Stimulated activated CD4-positive, alpha-beta T cell treated with anti-CD3 and anti-CD28 coated beads, Interleukin-12 subunit alpha, Interleukin-12 subunit beta, amount 100 ng/mL, for 48 hours (primary cell): ENCODE results near the gene CLDN9.

Experiments
- DNase-seq, 3 donors: peaks; one replicate each; pipeline ENCODE4 v3.0.0-alpha.2; 2020; ENCODE audit warnings: low read depth in 2 of 3, low spot score in 1 of 3

CLDN9 gene, protein sequence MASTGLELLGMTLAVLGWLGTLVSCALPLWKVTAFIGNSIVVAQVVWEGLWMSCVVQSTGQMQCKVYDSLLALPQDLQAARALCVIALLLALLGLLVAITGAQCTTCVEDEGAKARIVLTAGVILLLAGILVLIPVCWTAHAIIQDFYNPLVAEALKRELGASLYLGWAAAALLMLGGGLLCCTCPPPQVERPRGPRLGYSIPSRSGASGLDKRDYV

DNA sequence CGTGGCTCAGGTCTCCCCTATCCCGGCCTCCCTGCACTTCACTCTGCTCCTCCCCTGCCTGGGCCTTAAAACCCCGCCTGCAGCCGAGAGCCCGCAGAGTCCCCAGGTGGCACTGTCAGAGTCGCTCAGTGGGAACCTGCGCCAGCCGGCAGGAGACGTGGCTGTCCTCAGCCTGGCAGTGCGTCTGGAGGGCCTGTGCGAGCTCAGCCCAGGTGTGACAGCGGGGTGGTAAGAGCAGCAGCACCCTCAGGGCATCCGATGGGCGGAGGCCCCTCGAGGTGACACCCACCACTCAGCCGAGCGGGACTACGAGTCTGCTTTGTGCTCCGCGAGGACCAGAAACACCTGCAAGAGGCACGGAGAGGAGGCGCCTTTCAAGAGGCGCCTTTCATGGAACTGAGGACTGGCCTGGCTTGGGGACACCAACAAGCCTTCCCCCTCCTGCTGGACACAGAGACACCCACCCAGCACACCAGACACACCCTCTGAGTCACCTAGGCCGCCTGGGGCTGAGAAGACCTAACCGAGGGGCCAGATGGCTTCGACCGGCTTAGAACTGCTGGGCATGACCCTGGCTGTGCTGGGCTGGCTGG lies at the start of gene CLDN9:
Gene CLDN9, plus strand, starts transcription at position 96 of the 593 bp plus-strand sequence. Its CDS starts 440 bp downstream, at position 536.
- DNase-seq, result no peak

DNA sequence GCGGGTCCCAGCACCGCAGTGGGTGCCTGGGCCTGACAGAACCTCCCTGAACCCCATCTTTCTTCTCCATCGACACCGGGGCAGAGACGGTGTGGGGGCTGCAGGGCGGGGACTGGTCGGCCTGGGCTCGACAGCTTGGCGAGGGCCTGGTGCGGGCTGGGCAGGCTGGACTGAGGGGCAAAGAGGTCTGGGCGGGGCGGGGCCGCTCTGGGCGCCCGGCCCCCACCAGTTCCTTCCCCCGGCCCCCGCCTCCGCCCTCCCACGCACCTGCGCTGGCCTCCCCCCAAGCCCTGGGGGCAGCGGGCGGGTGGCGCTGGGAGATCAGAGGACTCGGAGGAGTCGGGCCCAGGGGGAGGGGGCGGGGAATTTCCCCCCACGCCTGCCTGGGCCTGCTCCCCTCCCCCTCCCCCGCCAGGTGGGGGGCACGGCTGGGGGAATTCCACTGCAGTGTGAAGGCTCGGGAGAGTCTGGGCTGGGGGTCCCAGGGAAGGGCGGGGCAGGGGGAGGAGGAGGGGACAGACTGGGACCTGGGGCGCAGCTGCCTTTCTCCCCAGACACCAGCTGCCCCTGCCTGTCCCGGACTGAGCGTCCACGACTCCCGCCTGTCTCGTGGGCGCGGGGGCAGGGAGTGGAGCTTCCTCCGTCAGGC lies 49.5 kb upstream of the CLDN9 start:
- no peak for DNase-seq

- DNase-seq, result no peak
Measured at GRCh38 chr16:2963723-2964474, 48.8 kb upstream of the CLDN9 start, which contains the start of gene KREMEN2. TSS of gene KREMEN2 (plus strand) at chr16:2964275. CDS start at chr16:2964521, 246 bp downstream.

GRCh38 chr16:2964475-2965336 lies 48.0 kb upstream of the CLDN9 start:
- DNase-seq, result peak in 2 of 3 donors; percentile 48 to 63

DNA sequence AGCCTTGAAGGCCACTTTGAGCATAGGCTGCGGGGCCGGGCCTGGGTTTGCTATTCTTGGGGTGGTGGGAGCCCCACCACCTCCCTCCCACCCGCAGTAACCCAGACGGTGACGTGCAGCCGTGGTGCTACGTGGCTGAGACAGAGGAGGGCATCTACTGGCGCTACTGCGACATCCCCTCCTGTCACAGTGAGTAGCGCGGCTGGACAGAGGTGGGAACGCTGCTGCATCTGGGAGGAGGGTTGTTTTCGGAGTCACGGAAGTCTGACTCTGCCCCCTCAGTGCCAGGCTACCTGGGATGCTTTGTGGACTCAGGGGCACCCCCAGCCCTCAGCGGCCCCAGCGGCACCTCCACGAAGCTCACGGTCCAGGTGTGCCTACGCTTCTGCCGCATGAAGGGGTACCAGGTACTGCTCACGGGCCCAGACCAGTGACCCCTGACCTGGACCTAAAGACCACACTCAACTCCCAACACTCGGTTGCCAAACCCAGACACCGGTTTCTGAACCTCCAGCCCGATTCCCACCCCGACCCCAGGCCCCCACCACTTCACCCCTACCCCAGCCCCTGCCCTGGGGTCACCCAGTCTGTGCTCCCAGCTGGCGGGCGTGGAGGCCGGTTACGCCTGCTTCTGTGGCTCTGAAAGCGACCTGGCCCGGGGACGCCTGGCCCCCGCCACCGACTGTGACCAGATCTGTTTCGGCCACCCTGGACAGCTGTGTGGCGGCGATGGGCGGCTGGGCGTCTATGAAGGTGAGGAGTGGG lies 46.5 kb upstream of the CLDN9 start:
- DNase-seq, result no peak

- no peak for DNase-seq
Measured at GRCh38 chr16:2966808-2967191, 45.9 kb upstream of the CLDN9 start.

DNA sequence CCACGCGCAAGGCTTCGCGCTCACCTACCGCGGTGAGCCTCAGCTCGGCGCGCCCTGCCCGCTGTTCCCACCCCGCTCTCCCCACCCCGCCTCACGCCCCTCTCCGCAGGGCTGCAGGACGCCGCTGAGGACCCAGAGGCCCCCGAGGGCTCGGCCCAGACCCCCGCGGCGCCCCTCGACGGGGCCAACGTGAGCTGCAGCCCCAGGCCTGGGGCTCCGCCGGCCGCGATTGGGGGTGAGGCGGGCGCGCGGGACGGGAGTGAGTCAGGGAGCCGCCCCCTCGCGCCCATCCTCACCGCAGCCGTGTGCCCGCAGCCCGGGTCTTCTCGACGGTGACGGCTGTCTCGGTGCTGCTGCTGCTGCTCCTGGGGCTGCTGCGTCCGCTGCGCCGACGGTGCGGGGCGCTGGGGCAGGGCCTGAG lies 45.5 kb upstream of the CLDN9 start:
- DNase-seq, result no peak

DNA sequence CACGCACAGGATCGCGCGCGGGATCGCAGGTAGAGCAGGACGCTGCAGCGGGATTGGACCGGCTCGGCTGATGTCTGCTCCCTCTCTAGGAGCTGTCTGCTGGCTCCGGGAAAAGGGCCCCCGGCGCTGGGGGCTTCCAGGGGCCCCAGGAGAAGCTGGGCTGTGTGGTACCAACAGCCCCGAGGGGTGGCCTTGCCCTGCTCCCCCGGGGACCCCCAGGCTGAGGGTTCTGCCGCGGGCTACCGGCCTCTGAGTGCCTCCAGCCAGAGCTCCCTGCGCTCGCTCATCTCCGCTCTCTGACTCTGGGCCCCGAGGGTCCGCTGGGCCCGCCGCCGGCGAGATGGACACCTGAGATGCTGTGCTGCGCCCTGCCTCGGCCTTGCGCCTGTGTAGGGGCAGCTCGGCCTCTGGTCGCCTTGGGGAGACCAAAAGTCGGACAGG lies 45.0 kb upstream of the CLDN9 start:
- DNase-seq, result no peak

DNA sequence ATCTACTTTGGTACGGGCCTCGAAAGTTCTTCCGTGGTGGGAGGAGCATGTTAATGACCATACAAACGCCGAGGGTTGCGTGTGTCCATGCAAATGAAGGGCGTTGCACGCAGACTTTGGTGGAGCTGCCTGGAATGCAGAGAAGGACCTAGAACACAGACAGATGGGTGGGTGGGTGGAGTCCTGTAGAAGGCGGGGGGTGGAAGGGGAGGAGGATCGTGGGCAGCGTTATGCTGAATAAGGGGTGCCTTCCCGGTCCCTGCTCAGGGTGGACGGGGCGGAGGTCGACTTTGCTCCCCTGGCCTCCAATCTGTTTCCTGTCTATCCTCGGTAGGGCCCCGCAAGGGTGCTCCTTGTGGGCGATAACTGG lies 44.4 kb upstream of the CLDN9 start:
- DNase-seq, result no peak

DNA sequence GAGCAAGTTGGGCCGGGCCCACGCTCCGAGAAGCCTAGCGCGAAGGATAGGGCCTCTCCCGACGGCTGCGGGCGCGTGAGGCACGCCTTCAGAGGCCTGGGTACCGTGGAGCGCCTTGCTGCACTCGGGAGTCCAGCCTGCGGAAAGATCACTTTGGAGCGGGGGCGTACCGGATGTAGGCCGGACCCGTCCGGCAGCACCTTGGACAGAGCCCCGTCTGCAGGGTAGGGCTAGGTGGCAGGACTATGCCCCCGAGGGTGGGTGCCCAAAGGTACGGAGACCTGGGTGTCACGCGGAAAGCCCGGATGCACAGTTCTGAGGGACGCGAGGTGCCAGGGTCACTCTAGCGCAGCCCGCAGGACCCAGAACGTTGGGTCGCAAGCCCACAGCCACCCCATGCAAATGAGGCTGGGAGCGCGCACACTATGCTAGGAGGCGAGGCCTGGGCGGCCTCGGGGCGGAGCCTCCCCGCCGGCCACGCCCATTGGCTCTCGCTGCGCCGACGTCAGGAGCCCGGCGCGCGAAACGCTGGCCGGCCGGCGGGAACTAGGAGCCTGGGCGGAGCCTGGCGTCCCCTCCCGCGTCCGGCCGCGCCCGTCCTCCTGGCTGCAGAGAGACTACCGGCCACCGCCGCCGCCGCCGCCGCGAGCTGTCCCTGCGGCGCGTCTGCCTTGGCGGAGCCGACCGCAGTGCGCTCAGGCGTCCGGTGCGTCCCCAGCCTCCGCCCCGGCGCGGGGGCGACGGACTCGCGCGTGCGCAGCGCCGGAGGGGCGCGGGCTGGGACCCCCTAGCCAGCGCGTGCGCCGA lies 43.8 kb upstream of the CLDN9 start, which contains the start of gene PAQR4:
Gene PAQR4, plus strand, starts transcription at position 611 of the 807 bp plus-strand sequence. CDS start 327 bp downstream, outside the sequence.
- peak; percentile 67 to 82 (median 76) for DNase-seq

- peak; percentile 74 to 84 (median 77) for DNase-seq
Measured at GRCh38 chr16:2969545-2970521, 42.9 kb upstream of the CLDN9 start.

DNA sequence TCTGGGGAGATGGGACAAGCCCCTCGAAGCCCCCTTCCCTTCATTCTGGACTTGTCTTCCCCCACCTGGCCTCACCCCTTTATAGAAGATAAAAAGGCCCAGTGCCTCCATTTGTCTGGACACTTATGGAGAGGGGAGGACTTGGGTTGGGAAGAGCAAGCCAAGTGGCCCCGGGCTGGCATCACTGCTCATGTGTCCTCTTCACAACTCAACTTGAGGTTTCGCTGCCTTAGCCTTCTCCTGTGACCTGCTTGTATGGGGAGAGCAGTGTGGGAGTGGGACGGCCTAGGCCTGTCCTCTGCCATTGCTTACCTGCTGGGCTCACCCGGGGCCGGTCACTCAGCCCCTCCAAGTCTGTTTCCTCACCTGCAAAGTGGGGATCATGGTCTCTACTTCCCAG lies 42.2 kb upstream of the CLDN9 start:
- no peak for DNase-seq

GRCh38 chr16:2971134-2971984 lies 41.4 kb upstream of the CLDN9 start:
- no peak for DNase-seq

DNA sequence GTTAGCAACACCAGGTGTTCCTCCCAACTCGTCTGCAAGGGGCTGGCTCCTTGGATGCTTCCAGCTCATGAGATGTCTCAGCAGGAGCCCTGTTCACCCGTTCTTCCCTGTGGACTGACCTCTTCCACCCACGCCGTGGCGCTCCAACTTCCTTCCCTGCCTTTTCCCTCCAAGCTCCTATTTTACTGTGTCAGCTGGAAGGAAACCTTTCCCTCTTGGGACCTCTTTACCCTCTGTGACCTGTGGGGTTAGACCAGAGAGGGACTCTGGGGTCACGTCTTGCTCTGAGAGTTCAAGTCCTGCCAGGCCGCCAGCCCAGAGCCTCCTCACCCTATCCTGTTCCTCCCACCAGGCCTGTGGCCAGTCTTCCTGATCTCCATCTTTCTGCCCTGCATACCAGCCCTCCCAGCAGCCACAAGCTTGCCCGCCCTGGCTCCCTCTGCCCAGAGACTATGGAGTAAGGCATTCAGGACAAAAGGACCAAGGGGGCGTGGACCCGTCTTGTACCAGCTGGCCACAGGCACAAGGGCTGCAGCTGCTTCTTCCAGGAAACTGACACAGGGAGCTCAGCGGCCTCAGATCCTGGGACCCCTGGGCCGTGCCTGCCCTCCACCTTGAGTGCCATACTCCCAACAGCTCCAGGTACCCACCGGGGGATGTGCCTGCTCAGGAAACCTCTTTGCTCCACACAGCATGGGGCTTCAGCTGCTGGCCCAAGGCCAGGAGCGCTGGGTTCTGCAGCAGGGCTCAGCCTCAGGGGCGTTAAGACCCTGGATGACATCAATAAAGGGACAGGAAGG lies 40.5 kb upstream of the CLDN9 start:
- DNase-seq, result no peak

DNA sequence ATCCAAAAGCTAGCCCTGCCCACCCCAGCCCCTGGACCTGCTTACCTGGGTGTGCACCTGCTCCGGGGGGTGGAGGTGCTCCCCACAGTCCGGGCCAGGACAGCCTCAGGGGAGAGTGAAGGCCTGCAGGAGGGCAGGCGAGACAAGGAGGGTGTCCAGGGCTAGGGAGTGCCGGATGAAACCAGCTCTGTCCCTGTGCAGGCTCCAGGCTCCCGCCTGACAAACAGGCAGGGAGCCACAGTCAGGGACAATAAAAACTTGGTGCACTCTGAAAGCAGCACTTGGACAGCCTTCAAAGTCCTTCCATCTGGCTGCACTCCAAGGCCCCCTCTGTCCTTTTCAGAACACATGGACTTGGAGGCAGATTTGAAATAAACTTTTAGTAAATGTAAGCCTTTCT lies 39.6 kb upstream of the CLDN9 start:
- no peak for DNase-seq
